ENCODE data around the gene PRR5. TPM values are rescaled to one million over a fixed set of nuclear protein-coding genes. Genes with fewer than 3 reads are reported as not detected.

The PRR5 gene
- polyA plus RNA-seq, 1 of the 3 experiments (the other 2 are of a cell fraction) = 1.3 TPM

DNA sequence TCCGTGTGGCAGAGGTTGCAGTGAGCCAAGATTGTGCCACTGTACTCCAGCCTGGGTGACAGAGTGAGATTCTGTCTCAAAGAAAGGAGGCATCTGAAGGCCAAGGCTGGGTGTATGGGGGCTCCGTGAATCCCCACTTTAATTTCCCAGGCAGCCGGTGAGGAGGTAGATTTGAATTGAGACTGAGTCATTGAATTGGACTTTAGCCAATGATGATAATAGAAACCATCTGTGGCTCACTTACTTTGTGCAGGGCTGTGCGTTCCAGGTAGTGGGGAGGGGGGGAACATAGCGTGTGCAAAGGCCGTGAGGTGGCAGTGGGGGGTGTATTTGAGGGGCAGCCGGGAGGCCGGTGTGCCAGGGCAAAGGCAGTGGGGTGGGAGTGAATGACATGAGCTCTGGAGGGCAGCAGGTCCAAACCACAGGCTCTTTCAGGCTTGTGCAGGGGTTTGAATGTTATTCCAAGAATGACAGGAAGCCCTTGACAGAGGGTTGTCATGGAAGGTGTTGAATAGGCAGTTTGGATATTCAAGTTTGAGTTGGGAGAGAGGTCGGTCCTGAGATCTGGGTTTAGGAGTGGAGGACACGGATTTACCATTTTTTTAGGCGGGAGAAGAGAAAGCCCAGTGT is 56.5 kb downstream of the PRR5 start (continued):
- TF ChIP-seq, protein P1, sequence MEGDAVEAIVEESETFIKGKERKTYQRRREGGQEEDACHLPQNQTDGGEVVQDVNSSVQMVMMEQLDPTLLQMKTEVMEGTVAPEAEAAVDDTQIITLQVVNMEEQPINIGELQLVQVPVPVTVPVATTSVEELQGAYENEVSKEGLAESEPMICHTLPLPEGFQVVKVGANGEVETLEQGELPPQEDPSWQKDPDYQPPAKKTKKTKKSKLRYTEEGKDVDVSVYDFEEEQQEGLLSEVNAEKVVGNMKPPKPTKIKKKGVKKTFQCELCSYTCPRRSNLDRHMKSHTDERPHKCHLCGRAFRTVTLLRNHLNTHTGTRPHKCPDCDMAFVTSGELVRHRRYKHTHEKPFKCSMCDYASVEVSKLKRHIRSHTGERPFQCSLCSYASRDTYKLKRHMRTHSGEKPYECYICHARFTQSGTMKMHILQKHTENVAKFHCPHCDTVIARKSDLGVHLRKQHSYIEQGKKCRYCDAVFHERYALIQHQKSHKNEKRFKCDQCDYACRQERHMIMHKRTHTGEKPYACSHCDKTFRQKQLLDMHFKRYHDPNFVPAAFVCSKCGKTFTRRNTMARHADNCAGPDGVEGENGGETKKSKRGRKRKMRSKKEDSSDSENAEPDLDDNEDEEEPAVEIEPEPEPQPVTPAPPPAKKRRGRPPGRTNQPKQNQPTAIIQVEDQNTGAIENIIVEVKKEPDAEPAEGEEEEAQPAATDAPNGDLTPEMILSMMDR (IDR thresholded peaks at IDR 0.05) = no peak
- TF ChIP-seq ZBTB33 (IDR thresholded peaks at IDR 0.05; ENCODE audit: borderline replicate concordance, low read depth) (no peak), EP300 (IDR thresholded peaks at IDR 0.05; ENCODE audit: borderline replicate concordance in 1 of 2, low read depth in 1 of 2, low read length in 1 of 2) (no peak), MXI1 (IDR thresholded peaks at IDR 0.05; ENCODE audit: low read depth, low read length) (no peak), SIN3A (IDR thresholded peaks at IDR 0.05; ENCODE audit: borderline replicate concordance, low read depth, low read length) (no peak)

- H3K27me3 ChIP-seq (ENCODE audit: insufficient read depth) = no peaks in the 10 kb centered on the region
- no peak overlapping the region for H3K9ac ChIP-seq
- WGBS (ENCODE audit: low lambda C conversion rate) = 47% methylated on average over 4 of the region's 6 CpGs
- no peaks in the 10 kb centered on the region for H3K36me3 ChIP-seq (replicated peaks in 1 of 2; ENCODE audit: control insufficient read depth in 1 of 2, insufficient read depth in 2 of 2, low read length in 1 of 2)
- H3K9me3 ChIP-seq = no peaks in the 10 kb centered on the region
- no peak overlapping the region for H2AFZ ChIP-seq (ENCODE audit: low read depth)
- peaks cover 0 to 4% of the 10 kb centered on the region in 2 experiments; a peak in 1 of 4 replicates for H3K4me1 ChIP-seq (ENCODE audit: control insufficient read depth in 1 of 2, insufficient read depth in 2 of 2, low read depth in 1 of 2, low read length in 1 of 2)
- no peak overlapping the region for H3K27ac ChIP-seq (ENCODE audit: low read depth in 2 of 2, low read length in 1 of 2)
- no peaks in the 10 kb centered on the region for H3F3A ChIP-seq (replicated peaks; ENCODE audit: insufficient read depth)
- no peaks in the 10 kb centered on the region for H4K20me1 ChIP-seq (ENCODE audit: insufficient read depth)
- no peaks in the 10 kb centered on the region for H3K9me2 ChIP-seq
- no peak overlapping the region; the same call in 1 of the 2 replicates for H3K4me2 ChIP-seq
- ChIA-PET POLR2A (no interaction called here), CTCF (no interaction called here)
- H3K79me2 ChIP-seq (ENCODE audit: insufficient read depth) = no peaks in the 10 kb centered on the region
- no peak for TF ChIP-seq NRF1 (IDR thresholded peaks at IDR 0.05; ENCODE audit: low read depth, low read length)
- TF ChIP-seq MAX (IDR thresholded peaks at IDR 0.05; ENCODE audit: low read depth) = no peak
- TF ChIP-seq, protein P2, sequence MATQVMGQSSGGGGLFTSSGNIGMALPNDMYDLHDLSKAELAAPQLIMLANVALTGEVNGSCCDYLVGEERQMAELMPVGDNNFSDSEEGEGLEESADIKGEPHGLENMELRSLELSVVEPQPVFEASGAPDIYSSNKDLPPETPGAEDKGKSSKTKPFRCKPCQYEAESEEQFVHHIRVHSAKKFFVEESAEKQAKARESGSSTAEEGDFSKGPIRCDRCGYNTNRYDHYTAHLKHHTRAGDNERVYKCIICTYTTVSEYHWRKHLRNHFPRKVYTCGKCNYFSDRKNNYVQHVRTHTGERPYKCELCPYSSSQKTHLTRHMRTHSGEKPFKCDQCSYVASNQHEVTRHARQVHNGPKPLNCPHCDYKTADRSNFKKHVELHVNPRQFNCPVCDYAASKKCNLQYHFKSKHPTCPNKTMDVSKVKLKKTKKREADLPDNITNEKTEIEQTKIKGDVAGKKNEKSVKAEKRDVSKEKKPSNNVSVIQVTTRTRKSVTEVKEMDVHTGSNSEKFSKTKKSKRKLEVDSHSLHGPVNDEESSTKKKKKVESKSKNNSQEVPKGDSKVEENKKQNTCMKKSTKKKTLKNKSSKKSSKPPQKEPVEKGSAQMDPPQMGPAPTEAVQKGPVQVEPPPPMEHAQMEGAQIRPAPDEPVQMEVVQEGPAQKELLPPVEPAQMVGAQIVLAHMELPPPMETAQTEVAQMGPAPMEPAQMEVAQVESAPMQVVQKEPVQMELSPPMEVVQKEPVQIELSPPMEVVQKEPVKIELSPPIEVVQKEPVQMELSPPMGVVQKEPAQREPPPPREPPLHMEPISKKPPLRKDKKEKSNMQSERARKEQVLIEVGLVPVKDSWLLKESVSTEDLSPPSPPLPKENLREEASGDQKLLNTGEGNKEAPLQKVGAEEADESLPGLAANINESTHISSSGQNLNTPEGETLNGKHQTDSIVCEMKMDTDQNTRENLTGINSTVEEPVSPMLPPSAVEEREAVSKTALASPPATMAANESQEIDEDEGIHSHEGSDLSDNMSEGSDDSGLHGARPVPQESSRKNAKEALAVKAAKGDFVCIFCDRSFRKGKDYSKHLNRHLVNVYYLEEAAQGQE (IDR thresholded peaks at IDR 0.05; ENCODE audit: low read depth, low read length) = no peak
- TF ChIP-seq RAD21 (IDR thresholded peaks at IDR 0.05; ENCODE audit: low read length) = no peak
- no peak for TF ChIP-seq JUND (IDR thresholded peaks at IDR 0.05)
- no peak for TF ChIP-seq MXI1 (IDR thresholded peaks at IDR 0.05; ENCODE audit: low read depth, low read length)
- TF ChIP-seq TCF12 (IDR thresholded peaks at IDR 0.05) = no peak
- TF ChIP-seq TAF1 (IDR thresholded peaks at IDR 0.05; ENCODE audit: borderline replicate concordance, low read depth, low read length) = no peak
- no peak for DNase-seq
- no peak overlapping the region for H3K4me3 ChIP-seq (ENCODE audit: low read depth in 2 of 2, low read length in 1 of 2)
Observed at GRCh38 chr22:44759001-44759400, 57.0 kb downstream of the PRR5 start.
